Smooth muscle cell (in vitro differentiated cells): ENCODE results near the gene BBS7. TPM values are rescaled to one million over a fixed set of nuclear protein-coding genes. Genes with fewer than 3 reads are reported as not detected.

Source experiments
- DNase-seq: peaks from one replicate; lab custom pipeline; 2025; ENCODE audit not compliant: unreplicated experiment; lab: John Stamatoyannopoulos, UW
- H2AFZ ChIP-seq: fragments of 200-600 bp; sonication (generic); 2 replicates; pipeline ENCODE4 v1.6.0; 2016; ENCODE audit warnings: antibody characterized with exemption, low read depth, mild to moderate bottlenecking
- H3F3A ChIP-seq: fragments of 200-600 bp; sonication (generic); 2 replicates; pipeline ENCODE4 v1.6.0; 2017; ENCODE audit warnings: antibody characterized with exemption, low read depth
- H3K27ac ChIP-seq: fragments of 200-600 bp; sonication (generic); 2 replicates; pipeline ENCODE4 v1.5.1; 2016; ENCODE audit warnings: low read depth, mild to moderate bottlenecking
- H3K27me3 ChIP-seq: fragments of 200-600 bp; sonication (generic); 2 replicates; pipeline ENCODE4 v1.6.1; 2016; ENCODE audit warnings: low read depth, mild to moderate bottlenecking
- H3K36me3 ChIP-seq: fragments of 200-600 bp; sonication (generic); 2 replicates; pipeline ENCODE4 v1.5.1; 2016; ENCODE audit warnings: low read depth
- H3K4me1 ChIP-seq: fragments of 200-600 bp; sonication (generic); 2 replicates; pipeline ENCODE4 v1.5.1; 2016; ENCODE audit warnings: low read depth
- H3K4me2 ChIP-seq: fragments of 200-600 bp; sonication (generic); 2 replicates; pipeline ENCODE4 v1.6.0; 2016; ENCODE audit warnings: mild to moderate bottlenecking
- H3K4me3 ChIP-seq: fragments of 200-600 bp; sonication (generic); 2 replicates; pipeline ENCODE4 v1.5.1; 2016; ENCODE audit warnings: mild to moderate bottlenecking
- H3K79me2 ChIP-seq: fragments of 200-600 bp; sonication (generic); 2 replicates; pipeline ENCODE4 v1.6.0; 2016; ENCODE audit warnings: low read depth, mild to moderate bottlenecking
- H3K9ac ChIP-seq: fragments of 200-600 bp; sonication (generic); 2 replicates; pipeline ENCODE4 v1.6.0; 2016; ENCODE audit warnings: low read depth
- H3K9me3 ChIP-seq: fragments of 200-600 bp; sonication (generic); replicated peaks from 2 replicates; pipeline ENCODE4 v1.5.1; 2016; ENCODE audit warnings: low read depth
- H4K20me1 ChIP-seq: fragments of 200-600 bp; sonication (generic); 2 replicates; pipeline ENCODE4 v1.6.0; 2016; ENCODE audit warnings: low read depth
- CTCF ChIP-seq: fragments of 200-600 bp; sonication (generic); IDR thresholded peaks from 2 replicates; pipeline ENCODE4 v1.5.1; 2017; ENCODE audit warnings: borderline replicate concordance, mild to moderate bottlenecking, antibody characterized with exemption; ENCODE audit not compliant: insufficient read depth, poor library complexity, severe bottlenecking
- WGBS: methylation state at CpG from one replicate; pipeline ENCODE4 v1.1.7; 2016; ENCODE audit warnings: low lambda C conversion rate; 5-methylcytosine and 5-hydroxymethylcytosine counted together
- polyA plus RNA-seq: library from polyadenylated mRNA; unstranded; fragments of >200 nt; fragmentation: Nextera tagmentation; extraction: Ambion mirVana; gene quantifications from 2 replicates; pipeline ENCODE4 v1.2.1, GENCODE V29; 2016
- total RNA-seq: library from RNA; depleted of rRNA; stranded (reverse); fragments of >200 nt; gene quantifications from 2 replicates; pipeline ENCODE4 v1.2.3, GENCODE V29; 2014

BBS7 gene
- total and polyA plus RNA-seq, 2 experiments from 2014 or later = 16.7 to 17.7 TPM

GRCh38 chr4:121785479-121785878 is 84.8 kb downstream of the BBS7 start:
- no peaks in the 10 kb centered on the region for H3K4me1 ChIP-seq
- H3K27me3 ChIP-seq = peaks cover 18% of the 10 kb centered on the region
- no peak overlapping the region for H3K27ac ChIP-seq
- no peak overlapping the region for H3K9ac ChIP-seq
- no peaks in the 10 kb centered on the region for H3K9me3 ChIP-seq
- no peaks in the 10 kb centered on the region for H3F3A ChIP-seq
- no peak overlapping the region for H3K4me2 ChIP-seq
- no peaks in the 10 kb centered on the region for H3K36me3 ChIP-seq
- no peak for TF ChIP-seq CTCF
- H3K4me3 ChIP-seq = no peak overlapping the region
- H3K79me2 ChIP-seq = no peaks in the 10 kb centered on the region
- no peak overlapping the region for H2AFZ ChIP-seq
- 88% methylated on average over 4 of the region's 4 CpGs for WGBS
- no peak for DNase-seq
- H4K20me1 ChIP-seq = no peaks in the 10 kb centered on the region

- H3K9me3 ChIP-seq = no peaks in the 10 kb centered on the region
- no peaks in the 10 kb centered on the region for H3K36me3 ChIP-seq
- H4K20me1 ChIP-seq = no peaks in the 10 kb centered on the region
- H3K4me2 ChIP-seq = no peak overlapping the region
- no peak overlapping the region for H3K4me3 ChIP-seq
- H3K27me3 ChIP-seq = peaks cover 18% of the 10 kb centered on the region
- no peak for DNase-seq
- TF ChIP-seq CTCF = no peak
- no peaks in the 10 kb centered on the region for H3K4me1 ChIP-seq
- H2AFZ ChIP-seq = no peak overlapping the region
- H3K27ac ChIP-seq = no peak overlapping the region
- H3K79me2 ChIP-seq = no peaks in the 10 kb centered on the region
- no peaks in the 10 kb centered on the region for H3F3A ChIP-seq
- H3K9ac ChIP-seq = no peak overlapping the region
- 60% methylated on average over 2 of the region's 2 CpGs for WGBS
Observed at GRCh38 chr4:121784975-121785374, 85.3 kb downstream of the BBS7 start.

- Histone ChIP-seq H3F3A (no peaks in the 10 kb centered on the region), H3K36me3 (no peaks in the 10 kb centered on the region), H3K9ac (no peak overlapping the region), H3K27ac (no peak overlapping the region), H3K79me2 (no peaks in the 10 kb centered on the region), H3K4me2 (no peak overlapping the region), H2AFZ (no peak overlapping the region), H3K27me3 (peaks cover 18% of the 10 kb centered on the region), H3K4me3 (no peak overlapping the region), H3K4me1 (no peaks in the 10 kb centered on the region), H3K9me3 (no peaks in the 10 kb centered on the region), H4K20me1 (no peaks in the 10 kb centered on the region)
- TF ChIP-seq CTCF = no peak
- WGBS = 96% methylated on average over 1 of the region's 1 CpG
- no peak for DNase-seq
Observed at GRCh38 chr4:121784401-121784800, 85.9 kb downstream of the BBS7 start.

GRCh38 chr4:121783210-121783609 is 87.1 kb downstream of the BBS7 start:
- H3K36me3 ChIP-seq = no peaks in the 10 kb centered on the region
- H2AFZ ChIP-seq = no peak overlapping the region
- DNase-seq = no peak
- H3F3A ChIP-seq = no peaks in the 10 kb centered on the region
- no peak overlapping the region for H3K9ac ChIP-seq
- H3K9me3 ChIP-seq = no peaks in the 10 kb centered on the region
- 84% methylated on average over 1 of the region's 1 CpG for WGBS
- H3K4me3 ChIP-seq = no peak overlapping the region
- peaks cover 22% of the 10 kb centered on the region for H3K27me3 ChIP-seq
- H4K20me1 ChIP-seq = no peaks in the 10 kb centered on the region
- H3K4me2 ChIP-seq = no peak overlapping the region
- no peaks in the 10 kb centered on the region for H3K4me1 ChIP-seq
- no peak overlapping the region for H3K27ac ChIP-seq
- TF ChIP-seq CTCF = no peak
- no peaks in the 10 kb centered on the region for H3K79me2 ChIP-seq
